H1 (cell line): Measurements from ENCODE around the gene GSG1L. TPM values are rescaled to one million over a fixed set of nuclear protein-coding genes. Genes with fewer than 3 reads are reported as not detected.

Source experiments
- RFX5 ChIP-seq: IDR thresholded peaks from 2 replicates; pipeline ENCODE4 v1.6.1; 2011; ENCODE audit warnings: low read depth, low read length, improper control_type of control experiment, borderline replicate concordance
- polyA plus RNA-seq, 7 experiments: library from polyadenylated mRNA; depleted of rRNA in 3 of 7; stranded (reverse) in 5 of 7; unstranded in 2 of 7; fragments of >200 nt in 5 of 7; fragments of 200-250 nt in 2 of 7; gene quantifications; 1 replicate in 5 of 7; 2 replicates in 1 of 7; 4 replicates in 1 of 7; pipeline versions ENCODE4 v1.2.1 to v1.2.3, GENCODE V29; 2011 to 2013; ENCODE audit warnings: missing spikeins in 2 of 7, mixed read lengths in 2 of 7
- total RNA-seq: library from RNA; stranded (reverse); fragmentation: NEBNext Ultra II Directional; extraction: Animal tissue kit (Norgen Biotek cat#: 25700); gene quantifications from 2 replicates; pipeline ENCODE4 v1.2.1, GENCODE V29; 2021

GSG1L gene
- total and polyA plus RNA-seq, 2 of the 8 experiments (the other 6 are each of a cell fraction or from before 2014, with no cell fraction given), result 0.71 to 1.1 TPM

DNA sequence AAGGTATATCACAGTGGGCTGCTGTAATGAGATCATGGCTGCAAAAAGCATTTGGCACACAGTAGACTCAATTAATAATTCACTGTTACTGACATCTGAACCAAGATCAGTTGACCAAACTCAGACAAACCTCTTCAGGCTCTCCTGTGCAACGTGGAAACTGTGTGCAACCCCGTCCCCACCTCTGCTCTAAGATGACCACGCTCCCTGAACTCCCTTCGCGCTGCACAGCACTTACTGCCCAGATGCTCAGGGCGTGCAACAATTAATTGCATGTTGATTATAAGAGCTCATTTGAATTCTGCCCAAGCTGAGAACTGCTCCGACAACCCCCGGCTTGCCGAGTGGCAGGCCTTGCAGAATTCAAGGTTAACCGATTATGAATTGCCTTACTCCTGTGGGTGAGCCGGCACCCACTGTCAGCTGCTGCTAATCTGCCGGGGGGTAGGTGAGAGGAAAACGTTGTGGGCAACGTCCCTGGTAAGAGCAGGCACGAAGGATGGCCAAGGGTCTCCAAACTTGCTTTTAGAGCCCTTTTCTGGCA is 1.3 kb upstream of the GSG1L start (continued):
- no peak for TF ChIP-seq RFX5
